ENCODE results near the gene TBC1D19.
"Not testable (repeated sequence)": the region's sequence is repeated elsewhere in the genome, so short reads cannot be mapped to it uniquely, and the experiment has no call there.

Gene TBC1D19, protein sequence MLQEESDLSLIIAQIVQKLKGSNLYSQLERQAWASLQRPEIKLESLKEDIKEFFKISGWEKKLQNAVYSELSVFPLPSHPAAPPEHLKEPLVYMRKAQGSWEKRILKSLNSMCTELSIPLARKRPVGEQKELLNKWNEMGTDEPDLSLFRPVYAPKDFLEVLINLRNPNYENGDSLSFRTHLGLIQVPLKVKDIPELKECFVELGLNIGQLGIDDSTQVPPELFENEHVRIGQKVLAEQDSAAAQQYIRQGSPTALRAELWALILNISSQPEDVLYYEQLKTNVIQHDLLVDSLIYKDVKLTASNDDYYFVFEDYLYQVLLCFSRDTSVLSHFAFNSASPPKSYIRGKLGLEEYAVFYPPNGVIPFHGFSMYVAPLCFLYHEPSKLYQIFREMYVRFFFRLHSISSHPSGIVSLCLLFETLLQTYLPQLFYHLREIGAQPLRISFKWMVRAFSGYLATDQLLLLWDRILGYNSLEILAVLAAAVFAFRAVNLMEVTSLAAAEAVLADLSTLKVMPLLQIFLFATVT

DNA sequence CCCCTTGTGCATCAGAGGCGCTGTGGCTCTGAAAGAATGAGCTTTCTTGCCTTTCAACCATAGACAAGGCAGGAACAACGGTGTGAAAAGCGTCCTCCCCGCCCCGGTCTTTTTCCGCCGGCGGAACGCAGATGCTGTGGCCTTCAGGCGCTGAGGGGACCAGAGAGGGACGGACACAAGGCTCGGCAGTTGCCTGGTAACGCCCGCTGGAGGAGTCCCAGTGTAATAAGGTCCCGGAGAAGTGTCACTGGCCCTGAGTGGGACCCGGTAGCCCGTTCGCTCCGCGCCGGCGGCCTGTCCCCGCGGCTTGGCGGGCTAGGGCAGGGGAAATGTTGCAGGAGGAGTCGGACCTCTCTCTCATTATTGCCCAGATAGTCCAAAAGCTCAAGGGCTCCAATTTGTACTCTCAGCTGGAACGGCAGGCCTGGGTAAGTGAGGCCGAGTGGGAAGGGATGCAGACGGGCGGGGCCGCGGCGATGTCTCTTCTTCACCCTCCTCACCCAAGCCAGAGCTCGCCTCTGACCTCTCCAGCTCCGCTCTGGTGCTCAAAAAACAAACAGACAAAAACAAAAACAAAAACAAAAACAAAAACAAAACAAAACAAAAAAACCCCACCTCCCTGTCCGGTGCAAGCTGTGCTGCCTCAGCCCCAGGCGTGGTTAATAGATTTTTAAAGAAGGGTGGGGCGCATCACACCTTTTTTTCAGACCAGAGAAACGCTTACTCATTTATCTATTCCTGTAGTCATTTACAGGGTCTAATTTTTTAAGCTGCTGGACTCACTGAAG is at the start of gene TBC1D19:
Gene TBC1D19 (plus strand): TSS at position 220 of the 788 bp plus-strand sequence. CDS start 110 bp downstream, at position 330.
- peak; percentile 92 for DNase-seq

DNA sequence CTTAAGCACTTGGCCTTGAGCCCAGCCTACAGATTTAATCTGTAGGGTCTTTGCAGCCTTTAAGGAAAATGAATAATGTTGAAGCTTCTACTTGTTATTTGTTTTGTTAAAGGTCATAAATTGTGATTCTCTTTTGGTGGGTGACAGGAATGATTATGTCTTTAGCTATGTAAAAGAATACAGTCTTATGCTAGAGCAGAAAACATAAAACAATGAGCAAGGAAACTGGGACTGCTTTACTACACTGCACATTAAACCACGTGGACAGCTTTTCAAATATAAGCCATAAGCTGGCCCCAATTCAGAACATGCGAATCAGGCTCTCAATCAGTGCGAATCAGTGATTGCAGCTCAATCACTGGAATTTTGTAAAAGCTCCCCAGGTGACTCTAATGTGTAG is 40.9 kb upstream of the TBC1D19 start:
- no peak for DNase-seq

DNA sequence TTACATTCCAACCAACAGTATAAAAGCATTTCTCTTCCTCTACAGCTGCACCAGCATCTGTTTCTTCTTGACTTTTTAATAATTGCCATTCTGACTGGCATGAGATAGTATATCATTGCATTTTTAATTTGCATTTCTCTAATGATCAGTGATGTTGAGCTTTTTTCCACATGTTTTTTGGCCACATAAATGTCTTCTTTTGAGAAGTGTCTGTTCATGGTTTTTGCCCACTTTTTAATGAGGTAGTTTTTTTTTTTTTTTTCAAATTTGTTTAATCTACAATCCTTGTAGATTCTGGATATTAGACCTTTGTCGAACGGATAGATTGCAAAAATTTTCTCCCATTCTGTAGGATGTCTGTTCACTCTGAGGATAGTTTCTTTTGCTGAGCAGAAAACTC is 39.5 kb upstream of the TBC1D19 start:
- no peak for DNase-seq

DNA sequence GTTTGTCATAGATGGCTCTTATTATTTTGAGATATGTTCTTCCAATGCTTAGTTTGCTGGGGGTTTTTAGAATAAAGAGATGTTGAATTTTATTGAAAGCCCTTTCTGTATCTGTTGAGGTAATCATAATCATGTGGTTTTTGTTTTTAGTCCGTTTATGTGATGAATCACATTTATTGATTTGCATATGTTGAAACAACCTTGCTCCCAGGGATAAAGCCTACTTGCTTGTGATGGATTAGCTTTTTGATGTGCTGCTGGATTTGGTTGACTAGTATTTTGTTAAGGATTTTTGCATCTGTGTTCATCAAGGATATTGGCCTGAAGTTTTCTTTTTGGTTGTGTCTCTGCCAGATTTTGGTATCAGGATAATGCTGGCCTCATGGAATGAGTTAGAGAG is 35.5 kb upstream of the TBC1D19 start:
- not testable (repeated sequence) for DNase-seq

DNA sequence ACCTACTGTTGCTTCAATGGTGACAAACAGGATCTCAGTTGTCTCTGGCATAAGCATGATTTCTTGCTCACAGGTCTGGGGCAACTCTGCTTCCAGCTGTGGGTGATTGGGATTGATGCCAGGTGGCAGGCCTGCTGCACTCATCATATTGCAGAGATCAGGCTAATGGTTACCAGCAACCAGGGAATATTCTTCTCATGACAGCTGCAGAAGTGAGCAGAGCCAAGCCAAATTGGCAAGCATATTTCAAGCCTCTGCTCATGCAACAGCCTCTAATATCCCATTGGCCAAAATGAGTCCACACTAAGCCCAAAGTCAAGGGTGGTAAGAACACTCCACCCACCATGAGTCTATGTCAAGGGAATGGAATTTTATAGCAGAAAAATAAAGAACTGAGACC is 26.7 kb upstream of the TBC1D19 start:
- DNase-seq: no peak

DNA sequence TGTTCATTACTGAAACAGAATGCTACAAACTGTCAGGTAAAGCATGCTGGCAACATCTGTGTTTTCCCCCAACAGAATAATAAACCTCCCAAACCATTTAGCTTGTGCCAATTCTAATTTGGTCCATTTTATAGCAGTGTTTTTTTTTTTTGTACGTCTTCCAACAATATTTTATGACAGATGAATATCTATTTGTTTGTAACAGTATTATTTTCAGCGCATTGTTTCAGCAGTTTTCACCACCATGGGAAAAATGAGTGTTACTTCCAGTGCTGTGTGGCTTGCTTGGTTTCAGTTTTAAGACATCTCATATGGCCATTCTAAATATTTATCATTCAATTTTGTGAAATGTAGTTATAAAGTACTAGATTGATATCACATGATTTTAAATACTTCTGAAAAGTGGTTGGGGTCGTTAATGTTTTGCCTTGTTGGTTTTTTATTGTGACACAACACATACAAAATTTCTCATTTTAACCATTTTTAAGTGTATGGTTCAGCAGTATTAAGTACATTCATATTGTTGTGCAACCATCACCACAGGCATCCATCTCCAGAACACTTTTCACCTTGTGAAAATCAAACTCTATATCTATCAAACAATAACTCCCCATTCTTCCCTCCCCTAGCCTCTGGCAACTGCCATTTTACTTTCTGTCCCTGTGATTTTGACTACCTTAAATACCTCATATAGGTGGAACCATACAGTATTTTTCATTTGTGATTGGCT is 25.6 kb upstream of the TBC1D19 start:
- DNase-seq: no peak

DNA sequence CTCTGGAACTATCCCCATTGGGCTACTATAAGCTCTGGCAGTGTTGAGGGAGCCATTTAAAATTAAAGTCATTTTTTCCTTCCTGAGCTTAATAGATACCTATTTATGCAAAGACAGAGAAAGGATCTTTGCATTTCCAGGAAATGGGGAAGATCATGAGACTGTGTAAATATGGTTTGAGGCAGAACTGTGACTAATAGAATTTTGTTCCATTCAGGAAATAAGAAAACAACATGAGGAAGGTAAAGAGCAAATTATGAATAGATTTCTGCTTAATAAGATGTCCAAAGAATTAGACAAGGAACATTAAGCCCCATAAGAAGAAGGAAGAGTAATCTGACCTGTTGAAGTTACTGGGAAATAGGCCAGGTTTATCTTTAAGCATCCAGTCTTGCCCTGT is 17.8 kb upstream of the TBC1D19 start:
- DNase-seq: no peak

DNA sequence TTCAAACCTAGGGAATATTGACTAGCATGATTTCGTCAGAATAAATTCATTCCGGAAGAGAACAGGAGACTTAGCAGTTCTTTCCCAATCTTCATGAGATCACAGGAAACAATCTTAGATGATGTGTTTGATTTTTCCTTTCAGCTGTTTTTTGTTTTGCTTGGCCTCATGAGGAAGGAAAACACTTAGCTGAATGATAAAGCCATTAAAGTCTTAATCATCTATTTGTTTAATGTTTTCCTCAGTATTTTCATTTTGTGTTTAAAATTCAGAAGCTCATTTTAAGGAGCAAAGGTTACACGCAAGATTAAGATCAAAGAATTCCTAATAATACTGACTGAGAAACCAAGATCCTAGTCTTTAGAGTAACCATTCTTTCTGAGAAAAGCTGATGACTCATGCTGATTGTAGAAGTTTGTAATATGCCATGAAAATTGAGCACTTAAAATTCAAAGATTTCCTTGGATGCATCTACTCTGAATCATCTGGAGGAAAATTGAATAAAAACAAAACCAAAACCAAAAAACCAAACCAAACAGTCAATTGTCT is 15.4 kb upstream of the TBC1D19 start:
- DNase-seq: peak; percentile 11

DNA sequence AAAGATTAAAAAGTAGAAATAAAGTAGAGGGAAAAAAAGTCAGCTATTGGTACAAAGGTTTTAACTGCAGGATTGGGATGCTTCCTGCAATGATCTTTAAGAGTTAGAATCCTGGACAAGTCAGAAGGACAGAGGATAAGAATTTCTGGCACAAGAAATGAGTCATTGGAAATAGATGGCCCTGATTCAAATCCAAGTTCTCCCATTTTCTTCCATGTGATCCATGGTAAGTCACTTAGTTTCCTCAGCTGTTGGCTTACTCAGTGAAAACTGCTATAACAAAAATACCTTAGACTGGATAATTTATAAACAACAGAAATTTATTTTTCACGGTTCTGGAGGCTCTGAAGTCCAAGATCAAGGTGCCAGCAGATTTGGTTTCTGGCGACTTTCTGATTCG is 13.3 kb upstream of the TBC1D19 start:
- DNase-seq: no peak

DNA sequence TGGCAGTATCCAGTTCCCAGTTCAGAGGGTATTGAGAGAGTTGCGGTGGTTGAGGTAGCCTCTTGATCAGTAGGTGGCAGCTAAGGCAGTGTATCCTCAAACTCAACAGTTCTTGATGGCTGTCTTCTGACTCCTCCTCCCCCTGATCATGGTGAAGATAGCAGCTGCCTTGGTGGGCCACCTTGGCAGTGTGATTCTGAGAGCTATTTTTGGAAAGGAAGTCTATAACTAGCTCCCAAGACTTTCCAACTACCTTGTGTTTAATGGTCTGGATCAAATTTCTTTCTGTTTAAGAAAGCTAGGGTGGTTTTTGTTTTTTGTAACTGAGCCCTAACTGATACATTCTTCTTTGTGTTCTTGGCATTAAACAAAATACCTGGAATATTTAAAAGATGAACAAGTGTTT is 10.5 kb upstream of the TBC1D19 start:
- no peak for DNase-seq

DNA sequence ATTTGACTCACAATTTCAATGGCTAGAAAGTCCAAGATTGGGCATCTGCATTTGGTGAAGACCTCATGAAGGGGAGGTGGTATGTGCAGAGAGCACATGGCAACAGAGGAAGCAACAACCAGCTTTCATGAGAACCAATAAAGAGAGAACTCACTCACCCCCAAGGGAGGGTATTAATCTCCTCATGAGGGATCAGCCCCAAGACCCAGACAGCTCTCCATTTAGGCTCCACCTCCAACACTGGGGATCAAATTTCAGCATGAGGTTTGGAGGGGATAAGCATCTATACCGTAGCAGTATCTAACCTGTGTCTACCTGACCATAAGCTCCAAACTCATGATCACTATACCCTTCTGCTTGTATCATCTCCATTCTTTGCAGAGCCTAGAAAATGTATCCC is 9.3 kb upstream of the TBC1D19 start:
- DNase-seq: no peak

DNA sequence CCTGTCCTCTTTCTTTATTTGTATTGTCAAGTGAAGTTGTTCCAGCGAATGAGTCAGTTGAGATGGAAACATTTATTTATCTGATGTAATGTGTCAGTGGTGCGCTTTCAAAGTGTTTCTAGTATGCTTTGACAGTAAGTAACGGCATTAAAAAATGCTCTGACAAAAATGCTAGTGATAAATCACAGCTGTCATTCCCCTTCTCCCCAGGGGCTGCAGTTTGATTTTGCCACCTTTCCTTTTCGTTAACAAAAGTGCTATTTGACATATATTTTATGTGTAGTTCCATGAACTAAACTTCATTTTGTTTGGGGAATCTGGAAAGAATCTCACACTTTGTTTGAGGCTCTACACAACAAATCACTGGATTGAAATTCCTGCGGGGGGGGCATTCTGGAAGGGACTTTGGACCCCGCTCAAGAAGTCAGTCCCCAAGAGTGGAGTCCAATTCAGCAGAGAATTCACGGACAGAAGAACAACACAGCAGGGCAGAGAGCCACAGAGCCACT is 7.6 kb upstream of the TBC1D19 start:
- no peak for DNase-seq

DNA sequence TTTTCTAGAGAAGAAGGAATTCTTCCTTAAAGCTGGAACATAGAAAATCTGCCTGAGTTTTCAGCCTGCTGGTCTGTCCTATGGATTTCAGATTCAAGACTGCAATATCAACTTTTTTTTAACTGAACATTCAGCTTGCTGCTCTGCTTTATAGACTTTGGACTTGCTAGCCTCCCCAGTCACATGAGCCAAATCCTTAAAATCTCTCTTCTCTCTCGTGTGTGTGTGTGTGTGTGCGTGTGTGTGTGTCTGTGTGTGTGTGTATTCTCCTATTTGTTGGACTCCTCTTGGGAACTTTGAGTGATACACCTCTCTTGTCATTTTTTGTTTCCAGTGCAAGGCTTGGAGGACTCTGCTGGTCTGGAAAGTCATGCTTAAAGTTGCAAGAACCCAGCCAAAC is 6.8 kb upstream of the TBC1D19 start:
- DNase-seq: no peak

DNA sequence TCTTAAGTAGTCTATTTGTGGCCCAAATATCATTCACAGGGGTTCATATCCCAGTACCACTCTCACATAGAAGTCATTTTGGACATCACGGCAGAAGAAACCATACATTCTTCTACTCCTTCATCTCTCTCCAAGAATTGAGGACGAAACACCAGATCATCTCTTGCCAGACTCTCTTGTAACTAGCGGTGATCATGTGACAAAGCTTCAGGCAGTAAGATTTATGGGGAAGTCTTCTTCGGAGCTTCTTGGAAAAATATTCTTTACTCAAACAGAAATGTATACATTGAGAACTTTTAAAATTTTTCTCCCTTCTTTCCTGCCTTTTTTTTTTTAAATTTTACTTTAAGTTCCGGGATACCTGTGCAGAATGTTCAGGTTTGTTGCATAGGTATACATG is 4.7 kb upstream of the TBC1D19 start:
- no peak for DNase-seq

DNA sequence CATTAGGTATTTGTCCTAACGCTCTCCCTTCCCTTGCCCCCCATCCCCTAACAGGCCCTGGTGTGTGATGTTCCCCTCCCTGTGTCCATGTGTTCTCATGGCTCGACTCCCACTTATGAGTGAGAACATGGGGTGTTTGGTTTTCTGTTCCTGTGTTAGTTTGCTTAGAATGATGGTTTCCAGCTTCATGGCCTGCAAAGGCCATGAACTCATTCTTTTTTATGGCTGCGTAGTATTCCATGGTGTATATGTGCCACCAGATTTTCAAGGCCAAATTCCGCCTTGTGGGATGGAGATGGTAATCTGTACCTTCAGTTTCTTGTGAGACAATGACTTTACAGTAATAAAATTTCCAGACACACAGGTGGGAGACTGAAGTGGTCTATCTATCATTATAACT is 2.5 kb upstream of the TBC1D19 start:
- not testable (repeated sequence) for DNase-seq

DNA sequence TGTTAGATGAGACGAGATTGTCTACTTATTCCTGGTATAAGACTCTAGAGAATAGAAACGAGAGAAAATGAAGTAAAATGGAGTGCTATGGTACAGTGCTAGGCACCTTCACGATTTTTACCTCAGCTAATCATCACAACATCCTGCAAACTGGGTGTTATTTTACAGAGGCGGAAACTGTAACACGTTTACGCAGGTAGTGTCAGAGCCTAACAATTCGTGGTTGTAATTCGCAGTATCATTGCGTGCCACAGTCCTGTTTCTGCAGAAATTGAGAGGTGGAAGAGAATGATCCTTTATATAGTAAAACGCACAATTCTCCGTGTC is 383 bp upstream of the TBC1D19 start:
- peak; percentile 68 for DNase-seq

DNA sequence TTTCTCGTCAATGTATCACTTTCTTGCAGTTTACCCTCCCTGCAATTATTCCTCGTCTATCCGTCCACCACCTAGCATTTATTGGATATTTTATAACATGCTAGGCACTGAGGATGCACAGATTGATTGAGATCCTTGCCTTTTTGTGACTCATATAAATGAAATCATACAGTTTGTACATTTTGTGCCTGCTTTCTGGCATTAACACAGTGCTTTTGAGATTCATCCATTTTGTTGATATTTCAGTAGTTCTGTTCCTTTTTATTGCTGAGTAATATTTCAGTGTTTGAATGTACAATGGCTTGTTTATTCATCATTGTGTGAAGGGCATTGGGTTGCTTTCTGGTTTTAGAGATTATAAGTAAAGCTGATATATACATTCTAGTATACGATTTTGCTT is 841 bp downstream of the TBC1D19 start:
- no peak for DNase-seq

DNA sequence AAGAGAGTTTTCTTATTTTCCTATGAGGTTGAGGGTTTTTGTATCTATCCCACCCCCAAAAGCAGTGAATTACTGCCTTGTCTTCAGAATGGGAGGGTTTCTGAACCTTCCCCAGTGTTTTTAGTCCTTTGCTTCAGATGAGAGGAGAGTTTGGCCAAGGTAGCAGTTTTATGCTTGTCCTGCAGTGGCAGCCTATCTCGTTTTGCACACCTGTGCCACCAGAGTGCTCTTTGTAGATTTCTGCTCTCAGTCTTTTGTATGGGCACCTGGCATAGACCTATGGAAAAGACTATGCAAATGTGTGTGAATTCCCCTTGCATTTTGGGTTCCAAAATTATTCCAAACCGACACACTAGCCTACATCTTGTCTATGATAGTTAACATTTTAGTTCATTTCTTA is 5.8 kb downstream of the TBC1D19 start:
- no peak for DNase-seq

DNA sequence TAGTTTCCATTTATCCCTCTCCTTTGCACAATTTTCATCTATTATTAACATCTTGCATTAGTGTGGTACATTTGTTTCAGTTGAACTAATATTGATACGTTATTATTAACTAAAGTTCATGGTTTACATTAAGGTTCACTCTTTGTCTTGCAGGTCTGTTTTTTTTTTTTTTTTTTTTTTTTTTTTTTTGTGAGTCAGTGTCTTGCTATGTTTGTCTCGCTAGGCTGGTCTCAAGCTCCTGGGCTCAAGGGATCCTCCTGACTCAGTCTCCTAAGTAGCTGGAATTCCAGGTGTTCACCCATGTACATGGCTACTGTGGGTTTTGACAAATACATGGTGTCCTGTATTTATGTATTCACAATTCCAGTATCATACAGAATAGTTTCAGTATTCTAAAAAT is 6.8 kb downstream of the TBC1D19 start:
- DNase-seq: no peak

DNA sequence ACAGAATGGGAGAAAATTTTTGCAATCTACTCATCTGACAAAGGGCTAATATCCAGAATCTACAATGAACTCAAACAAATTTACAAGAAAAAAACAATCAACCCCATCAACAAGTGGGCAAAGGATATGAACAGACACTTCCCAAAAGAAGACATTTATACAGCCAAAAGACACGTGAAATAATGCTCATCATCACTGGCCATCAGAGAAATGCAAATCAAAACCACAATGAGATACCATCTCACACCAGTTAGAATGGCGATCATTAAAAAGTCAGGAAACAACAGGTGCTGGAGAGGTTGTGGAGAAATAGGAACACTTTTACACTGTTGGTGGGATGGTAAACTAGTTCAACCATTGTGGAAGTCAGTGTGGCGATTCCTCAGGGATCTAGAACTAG is 9.7 kb downstream of the TBC1D19 start:
- DNase-seq: not testable (repeated sequence)

DNA sequence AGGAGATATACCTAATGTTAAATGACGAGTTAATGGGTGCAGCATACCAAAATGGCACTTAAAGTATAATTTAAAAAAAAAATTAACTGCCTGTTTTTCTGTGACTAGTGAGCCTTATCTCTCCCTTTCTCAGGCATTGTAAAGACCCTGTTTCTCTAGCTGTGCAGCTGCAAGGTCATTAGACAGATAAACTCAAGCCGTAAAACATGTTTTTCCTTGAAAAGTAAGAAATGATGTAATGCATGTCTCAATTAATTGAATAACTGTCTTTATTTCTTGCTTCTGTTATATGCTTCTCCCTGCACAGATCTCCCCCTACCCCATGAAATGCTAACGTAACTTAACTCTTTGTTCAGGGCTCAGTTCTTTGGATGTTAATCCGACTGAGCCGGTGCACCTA is 10.5 kb downstream of the TBC1D19 start:
- DNase-seq: no peak

DNA sequence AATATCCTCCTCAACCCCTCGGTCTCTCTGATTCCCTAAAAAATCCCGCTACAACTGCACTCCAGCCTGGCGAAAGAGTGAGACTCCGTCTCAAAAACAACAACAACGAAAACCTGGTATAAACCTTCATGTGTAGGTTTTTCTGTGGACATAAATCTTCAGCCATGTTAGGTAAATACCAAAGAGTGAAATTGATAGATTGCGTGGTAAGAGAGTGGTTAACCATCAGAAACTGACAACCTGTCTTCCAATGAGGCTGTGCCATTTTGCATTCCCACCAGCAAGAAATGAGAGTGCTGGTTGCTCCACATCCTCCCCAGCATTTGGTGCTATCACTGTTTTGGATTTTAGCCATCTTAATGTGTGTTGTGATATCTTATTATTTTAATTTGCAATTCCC is 10.9 kb downstream of the TBC1D19 start:
- peak; percentile 11 for DNase-seq

DNA sequence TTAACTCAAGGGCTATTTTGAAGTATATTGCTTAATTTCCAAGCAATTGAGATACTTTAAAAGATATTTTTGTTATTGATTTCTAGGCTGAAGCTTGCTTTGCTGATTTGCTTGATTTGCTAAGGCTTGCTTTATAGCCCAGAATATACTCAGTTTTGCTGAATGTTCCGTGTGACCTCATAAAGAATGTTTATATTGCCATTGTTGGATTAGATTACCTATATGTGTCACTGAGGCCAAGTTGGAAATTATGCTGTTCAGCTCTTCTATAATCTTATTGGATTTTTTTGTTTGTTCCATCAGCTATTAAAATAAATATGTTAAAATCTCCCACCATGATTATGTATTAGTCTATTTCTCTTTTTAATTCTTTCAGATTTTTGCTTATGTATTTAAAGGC is 13.0 kb downstream of the TBC1D19 start:
- no peak for DNase-seq
